K562 (cell line): ENCODE measurements around the gene FMNL2. TPM values are rescaled to one million over a fixed set of nuclear protein-coding genes. Genes with fewer than 3 reads are reported as not detected.

ENCODE experiments used
- ASH1L ChIP-seq: fragments of 450-650 bp; IDR thresholded peaks from 2 replicates; pipeline ENCODE4 v1.6.1; 2018; ENCODE audit warnings: borderline replicate concordance, mild to moderate bottlenecking, low read depth; ENCODE audit not compliant: partially characterized antibody
- CBX1 ChIP-seq: sonication (generic); IDR thresholded peaks from 2 replicates; pipeline ENCODE4 v1.6.1; 2016; ENCODE audit warnings: antibody characterized with exemption, low read depth, mild to moderate bottlenecking
- FOXA1 ChIP-seq: fragments of 450-650 bp; IDR thresholded peaks from 2 replicates; pipeline ENCODE4 v1.6.1; 2016; ENCODE audit warnings: mild to moderate bottlenecking, borderline replicate concordance
- SAFB ChIP-seq: fragments of 200-400 bp; formaldehyde crosslinking; IDR thresholded peaks from 2 replicates; pipeline ENCODE4 v1.6.1; 2017; ENCODE audit warnings: low read depth, low read length, borderline replicate concordance
- SMAD2 ChIP-seq: fragments of 150-350 bp; IDR thresholded peaks from 2 replicates; pipeline ENCODE4 v1.6.1; 2014; ENCODE audit warnings: low read depth, mild to moderate bottlenecking, low read length
- ZNF239 ChIP-seq: fragments of 250-450 bp; sonication (Bioruptor Pico); IDR thresholded peaks from 2 replicates; pipeline ENCODE4 v1.4.0; 2020; ENCODE audit warnings: mild to moderate bottlenecking
- polyA plus RNA-seq, 8 experiments: library from polyadenylated mRNA; depleted of rRNA in 4 of 8; stranded (reverse) in 5 of 8; unstranded in 3 of 8; fragments of >200 nt; fragmentation: Nextera tagmentation in 2 of 8; fragmentation: Illumina TruSeq in 1 of 8; extraction: Ambion mirVana in 2 of 8; extraction: Trizol in 1 of 8; gene quantifications; 2 replicates each; pipeline versions ENCODE4 v1.2.1 to v1.2.3, GENCODE V29; 2011 to 2014; ENCODE audit warnings: inconsistent platforms in 1 of 8, missing spikeins in 1 of 8
- total RNA-seq, 7 experiments: library from RNA; depleted of rRNA in 6 of 7; stranded (reverse); fragments of >200 nt in 6 of 7; fragmentation: Illumina TruSeq in 2 of 7; extraction: Trizol in 2 of 7; gene quantifications; 2 replicates each; pipeline versions ENCODE4 v1.2.1 to v1.2.3, GENCODE V29; 2011 to 2021; ENCODE audit warnings: low replicate concordance in 1 of 7
- TF ChIP-seq, protein P1 (sequence below): fragments of 200-600 bp; sonication (generic); IDR thresholded peaks from one replicate; pipeline ENCODE4 v1.6.1; 2012; ENCODE audit warnings: mild to moderate bottlenecking, low read depth, low read length, inconsistent platforms
- TF ChIP-seq, protein P2 (sequence below): fragments of 450-650 bp; IDR thresholded peaks from one replicate; pipeline ENCODE4 v1.6.1; 2018; ENCODE audit warnings: mild to moderate bottlenecking, moderate library complexity; ENCODE audit not compliant: partially characterized antibody

FMNL2 gene
- total and polyA plus RNA-seq, 9 of the 15 experiments (the other 6 are each of a cell fraction or from before 2014, with no cell fraction given): 0.15 to 0.49 (median 0.24) TPM; not detected in 1

DNA sequence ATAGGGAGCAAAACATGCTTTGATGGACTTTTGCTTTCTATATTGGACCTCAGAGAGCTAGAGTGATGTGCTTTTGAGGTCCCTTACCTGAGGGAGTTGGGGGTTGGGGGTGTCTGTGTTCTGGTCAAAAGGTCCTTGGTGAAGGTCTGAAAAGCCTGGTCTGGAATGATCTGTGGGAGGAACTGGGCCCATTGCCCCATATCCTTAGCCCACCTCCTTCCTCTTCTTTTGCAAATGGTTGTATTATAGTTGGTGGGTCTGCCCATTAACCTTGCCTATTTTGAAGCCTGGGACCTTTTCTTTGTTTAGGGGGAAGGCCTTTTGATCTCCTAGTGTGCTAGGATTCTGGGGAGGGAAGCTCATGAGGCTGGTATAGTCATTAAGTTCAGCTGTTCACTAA is 88.7 kb downstream of the FMNL2 start (continued):
- TF ChIP-seq, protein P1, sequence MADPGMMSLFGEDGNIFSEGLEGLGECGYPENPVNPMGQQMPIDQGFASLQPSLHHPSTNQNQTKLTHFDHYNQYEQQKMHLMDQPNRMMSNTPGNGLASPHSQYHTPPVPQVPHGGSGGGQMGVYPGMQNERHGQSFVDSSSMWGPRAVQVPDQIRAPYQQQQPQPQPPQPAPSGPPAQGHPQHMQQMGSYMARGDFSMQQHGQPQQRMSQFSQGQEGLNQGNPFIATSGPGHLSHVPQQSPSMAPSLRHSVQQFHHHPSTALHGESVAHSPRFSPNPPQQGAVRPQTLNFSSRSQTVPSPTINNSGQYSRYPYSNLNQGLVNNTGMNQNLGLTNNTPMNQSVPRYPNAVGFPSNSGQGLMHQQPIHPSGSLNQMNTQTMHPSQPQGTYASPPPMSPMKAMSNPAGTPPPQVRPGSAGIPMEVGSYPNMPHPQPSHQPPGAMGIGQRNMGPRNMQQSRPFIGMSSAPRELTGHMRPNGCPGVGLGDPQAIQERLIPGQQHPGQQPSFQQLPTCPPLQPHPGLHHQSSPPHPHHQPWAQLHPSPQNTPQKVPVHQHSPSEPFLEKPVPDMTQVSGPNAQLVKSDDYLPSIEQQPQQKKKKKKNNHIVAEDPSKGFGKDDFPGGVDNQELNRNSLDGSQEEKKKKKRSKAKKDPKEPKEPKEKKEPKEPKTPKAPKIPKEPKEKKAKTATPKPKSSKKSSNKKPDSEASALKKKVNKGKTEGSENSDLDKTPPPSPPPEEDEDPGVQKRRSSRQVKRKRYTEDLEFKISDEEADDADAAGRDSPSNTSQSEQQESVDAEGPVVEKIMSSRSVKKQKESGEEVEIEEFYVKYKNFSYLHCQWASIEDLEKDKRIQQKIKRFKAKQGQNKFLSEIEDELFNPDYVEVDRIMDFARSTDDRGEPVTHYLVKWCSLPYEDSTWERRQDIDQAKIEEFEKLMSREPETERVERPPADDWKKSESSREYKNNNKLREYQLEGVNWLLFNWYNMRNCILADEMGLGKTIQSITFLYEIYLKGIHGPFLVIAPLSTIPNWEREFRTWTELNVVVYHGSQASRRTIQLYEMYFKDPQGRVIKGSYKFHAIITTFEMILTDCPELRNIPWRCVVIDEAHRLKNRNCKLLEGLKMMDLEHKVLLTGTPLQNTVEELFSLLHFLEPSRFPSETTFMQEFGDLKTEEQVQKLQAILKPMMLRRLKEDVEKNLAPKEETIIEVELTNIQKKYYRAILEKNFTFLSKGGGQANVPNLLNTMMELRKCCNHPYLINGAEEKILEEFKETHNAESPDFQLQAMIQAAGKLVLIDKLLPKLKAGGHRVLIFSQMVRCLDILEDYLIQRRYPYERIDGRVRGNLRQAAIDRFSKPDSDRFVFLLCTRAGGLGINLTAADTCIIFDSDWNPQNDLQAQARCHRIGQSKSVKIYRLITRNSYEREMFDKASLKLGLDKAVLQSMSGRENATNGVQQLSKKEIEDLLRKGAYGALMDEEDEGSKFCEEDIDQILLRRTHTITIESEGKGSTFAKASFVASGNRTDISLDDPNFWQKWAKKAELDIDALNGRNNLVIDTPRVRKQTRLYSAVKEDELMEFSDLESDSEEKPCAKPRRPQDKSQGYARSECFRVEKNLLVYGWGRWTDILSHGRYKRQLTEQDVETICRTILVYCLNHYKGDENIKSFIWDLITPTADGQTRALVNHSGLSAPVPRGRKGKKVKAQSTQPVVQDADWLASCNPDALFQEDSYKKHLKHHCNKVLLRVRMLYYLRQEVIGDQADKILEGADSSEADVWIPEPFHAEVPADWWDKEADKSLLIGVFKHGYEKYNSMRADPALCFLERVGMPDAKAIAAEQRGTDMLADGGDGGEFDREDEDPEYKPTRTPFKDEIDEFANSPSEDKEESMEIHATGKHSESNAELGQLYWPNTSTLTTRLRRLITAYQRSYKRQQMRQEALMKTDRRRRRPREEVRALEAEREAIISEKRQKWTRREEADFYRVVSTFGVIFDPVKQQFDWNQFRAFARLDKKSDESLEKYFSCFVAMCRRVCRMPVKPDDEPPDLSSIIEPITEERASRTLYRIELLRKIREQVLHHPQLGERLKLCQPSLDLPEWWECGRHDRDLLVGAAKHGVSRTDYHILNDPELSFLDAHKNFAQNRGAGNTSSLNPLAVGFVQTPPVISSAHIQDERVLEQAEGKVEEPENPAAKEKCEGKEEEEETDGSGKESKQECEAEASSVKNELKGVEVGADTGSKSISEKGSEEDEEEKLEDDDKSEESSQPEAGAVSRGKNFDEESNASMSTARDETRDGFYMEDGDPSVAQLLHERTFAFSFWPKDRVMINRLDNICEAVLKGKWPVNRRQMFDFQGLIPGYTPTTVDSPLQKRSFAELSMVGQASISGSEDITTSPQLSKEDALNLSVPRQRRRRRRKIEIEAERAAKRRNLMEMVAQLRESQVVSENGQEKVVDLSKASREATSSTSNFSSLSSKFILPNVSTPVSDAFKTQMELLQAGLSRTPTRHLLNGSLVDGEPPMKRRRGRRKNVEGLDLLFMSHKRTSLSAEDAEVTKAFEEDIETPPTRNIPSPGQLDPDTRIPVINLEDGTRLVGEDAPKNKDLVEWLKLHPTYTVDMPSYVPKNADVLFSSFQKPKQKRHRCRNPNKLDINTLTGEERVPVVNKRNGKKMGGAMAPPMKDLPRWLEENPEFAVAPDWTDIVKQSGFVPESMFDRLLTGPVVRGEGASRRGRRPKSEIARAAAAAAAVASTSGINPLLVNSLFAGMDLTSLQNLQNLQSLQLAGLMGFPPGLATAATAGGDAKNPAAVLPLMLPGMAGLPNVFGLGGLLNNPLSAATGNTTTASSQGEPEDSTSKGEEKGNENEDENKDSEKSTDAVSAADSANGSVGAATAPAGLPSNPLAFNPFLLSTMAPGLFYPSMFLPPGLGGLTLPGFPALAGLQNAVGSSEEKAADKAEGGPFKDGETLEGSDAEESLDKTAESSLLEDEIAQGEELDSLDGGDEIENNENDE: no peak
- TF ChIP-seq SMAD2 (no peak), ZNF239 (no peak), ASH1L (no peak), SAFB (no peak), CBX1 (no peak), FOXA1 (no peak)
- TF ChIP-seq, protein P2, sequence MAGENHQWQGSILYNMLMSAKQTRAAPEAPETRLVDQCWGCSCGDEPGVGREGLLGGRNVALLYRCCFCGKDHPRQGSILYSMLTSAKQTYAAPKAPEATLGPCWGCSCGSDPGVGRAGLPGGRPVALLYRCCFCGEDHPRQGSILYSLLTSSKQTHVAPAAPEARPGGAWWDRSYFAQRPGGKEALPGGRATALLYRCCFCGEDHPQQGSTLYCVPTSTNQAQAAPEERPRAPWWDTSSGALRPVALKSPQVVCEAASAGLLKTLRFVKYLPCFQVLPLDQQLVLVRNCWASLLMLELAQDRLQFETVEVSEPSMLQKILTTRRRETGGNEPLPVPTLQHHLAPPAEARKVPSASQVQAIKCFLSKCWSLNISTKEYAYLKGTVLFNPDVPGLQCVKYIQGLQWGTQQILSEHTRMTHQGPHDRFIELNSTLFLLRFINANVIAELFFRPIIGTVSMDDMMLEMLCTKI: no peak
